GM10847 (cell line): ENCODE data around the gene ORAI1.

ENCODE experiments used
- POLR2A ChIP-seq: IDR thresholded peaks from 2 replicates; pipeline ENCODE4 v1.6.1; 2011; ENCODE audit not compliant: insufficient read length; ENCODE audit errors: extremely low read depth

Gene ORAI1

GRCh38 chr12:121630791-121631355 lies 4.5 kb downstream of the ORAI1 start:
- no peak for TF ChIP-seq POLR2A

- TF ChIP-seq POLR2A = no peak
Observed at GRCh38 chr12:121632069-121632970, 6.0 kb downstream of the ORAI1 start.

- TF ChIP-seq POLR2A = no peak
Observed at GRCh38 chr12:121634836-121635235, 8.5 kb downstream of the ORAI1 start.

GRCh38 chr12:121637231-121637914 lies 11.0 kb downstream of the ORAI1 start:
- peak; percentile 25 for TF ChIP-seq POLR2A

GRCh38 chr12:121638298-121639202 lies 12.2 kb downstream of the ORAI1 start:
- no peak for TF ChIP-seq POLR2A

GRCh38 chr12:121641343-121641630 lies 15.0 kb downstream of the ORAI1 start:
- no peak for TF ChIP-seq POLR2A

- TF ChIP-seq POLR2A = no peak
Observed at GRCh38 chr12:121648458-121649028, 22.2 kb downstream of the ORAI1 start.

- no peak for TF ChIP-seq POLR2A
Observed at GRCh38 chr12:121649322-121649721, 23.0 kb downstream of the ORAI1 start.

GRCh38 chr12:121649819-121650353 lies 23.6 kb downstream of the ORAI1 start:
- no peak for TF ChIP-seq POLR2A

- no peak for TF ChIP-seq POLR2A
Observed at GRCh38 chr12:121651320-121651719, 25.0 kb downstream of the ORAI1 start.

- TF ChIP-seq POLR2A = no peak
Observed at GRCh38 chr12:121652767-121653497, 26.6 kb downstream of the ORAI1 start.

GRCh38 chr12:121653999-121654398 lies 27.7 kb downstream of the ORAI1 start:
- TF ChIP-seq POLR2A = no peak

- no peak for TF ChIP-seq POLR2A
Observed at GRCh38 chr12:121656122-121656521, 29.8 kb downstream of the ORAI1 start.
